B cell (primary cell): ENCODE measurements around the gene MAML2.

ENCODE experiments used
- CTCF ChIP-seq: fragments of 200-600 bp; IDR thresholded peaks from one replicate; pipeline ENCODE4 v1.8.0; 2022; ENCODE audit warnings: antibody characterized with exemption, mild to moderate bottlenecking
- EZH2 ChIP-seq: IDR thresholded peaks from 2 replicates; pipeline ENCODE4 v1.6.1; 2012; ENCODE audit warnings: borderline replicate concordance, low read depth, mild to moderate bottlenecking, moderate library complexity, low read length; ENCODE audit not compliant: insufficient read depth, poor library complexity, severe bottlenecking

GRCh38 chr11:96026310-96026709 lies 316.7 kb downstream of the MAML2 start:
- TF ChIP-seq CTCF, result no peak
- TF ChIP-seq EZH2, result no peak
